HG03025 (cell line): ENCODE measurements around the gene POLK.
"Not testable (repeated sequence)": the region's sequence is repeated elsewhere in the genome, so short reads cannot be mapped to it uniquely, and the experiment has no call there.

Experiments
- ATAC-seq: cut with Tn5 transposase; IDR thresholded peaks from one replicate; pipeline ENCODE4 v1.9.1; 2021; ENCODE audit warnings: mild to moderate bottlenecking, moderate library complexity; ENCODE audit not compliant: unreplicated experiment, low FRiP score

POLK gene

DNA sequence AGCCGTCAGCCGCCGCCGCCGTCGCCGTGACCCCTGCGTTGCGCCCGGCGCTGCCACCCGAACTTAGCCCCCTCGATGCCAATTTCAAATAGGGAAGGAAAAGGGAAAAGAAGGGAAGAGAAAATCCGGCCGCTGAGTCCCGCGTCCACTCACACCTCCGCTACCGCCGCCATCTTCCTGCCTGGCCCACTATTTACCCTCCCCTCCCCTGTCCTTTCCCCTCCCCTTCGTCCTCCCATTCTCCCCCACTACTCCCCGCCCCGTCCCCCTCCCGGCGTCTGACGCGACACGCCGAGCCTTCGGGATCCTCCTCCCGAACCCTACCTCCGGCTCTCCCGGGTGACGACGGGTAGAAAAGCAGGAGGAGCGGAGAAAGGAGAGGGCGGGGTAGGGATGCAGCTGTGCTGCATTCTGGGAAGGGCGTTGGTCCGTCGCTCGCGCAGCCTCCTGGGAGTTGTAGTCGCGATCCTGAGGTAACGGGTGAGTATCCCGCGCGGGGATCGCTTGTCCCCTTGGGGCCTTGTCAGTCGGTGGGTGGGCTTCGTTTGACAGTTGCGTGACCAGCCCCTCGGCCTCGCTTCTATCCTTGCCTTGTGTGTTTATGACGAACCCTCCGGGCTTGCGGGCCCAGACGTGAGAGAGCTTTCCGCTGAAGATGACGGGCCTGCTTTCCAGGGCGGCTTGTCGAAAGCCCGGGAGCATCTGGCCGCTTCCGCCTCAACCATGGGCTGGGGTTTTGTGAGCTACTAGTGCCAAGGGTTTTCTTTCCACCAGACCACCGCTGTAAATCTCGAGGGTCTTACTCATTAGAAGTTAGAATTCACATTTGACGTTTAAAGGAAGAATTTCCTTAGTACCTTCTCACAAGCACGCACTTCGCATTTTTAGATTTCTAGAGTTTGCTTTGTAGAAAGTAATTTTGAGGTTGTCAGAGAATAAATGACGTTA lies at the start of gene POLK, which contains the start of gene CERT1:
TSS of gene POLK (plus strand) at position 457 of the 948 bp plus-strand sequence.
TSS of gene CERT1 (minus strand) at position 195 of the 948 bp plus-strand sequence. CDS start 422 bp downstream, outside the sequence.
- peak; percentile 84 for ATAC-seq

DNA sequence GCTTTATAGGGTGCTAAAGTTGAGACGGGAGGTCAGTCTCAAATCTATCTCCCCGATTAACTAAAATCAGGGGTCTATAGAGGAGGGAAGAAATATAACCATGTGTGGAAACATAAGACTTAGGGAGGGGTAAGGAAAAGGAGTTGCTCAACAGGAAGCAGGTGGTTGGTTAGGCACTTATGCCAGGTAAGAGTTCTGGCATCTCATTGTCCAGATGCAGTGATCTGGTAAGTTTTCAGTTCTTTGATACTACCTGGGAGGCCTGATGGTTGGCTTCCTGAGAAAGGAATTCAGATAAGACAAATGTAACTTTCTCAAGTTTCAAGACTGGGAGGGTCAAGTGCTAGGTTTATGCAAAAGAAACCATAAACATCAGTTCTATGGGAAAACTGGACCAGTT lies 48.0 kb upstream of the POLK start:
- no peak for ATAC-seq

DNA sequence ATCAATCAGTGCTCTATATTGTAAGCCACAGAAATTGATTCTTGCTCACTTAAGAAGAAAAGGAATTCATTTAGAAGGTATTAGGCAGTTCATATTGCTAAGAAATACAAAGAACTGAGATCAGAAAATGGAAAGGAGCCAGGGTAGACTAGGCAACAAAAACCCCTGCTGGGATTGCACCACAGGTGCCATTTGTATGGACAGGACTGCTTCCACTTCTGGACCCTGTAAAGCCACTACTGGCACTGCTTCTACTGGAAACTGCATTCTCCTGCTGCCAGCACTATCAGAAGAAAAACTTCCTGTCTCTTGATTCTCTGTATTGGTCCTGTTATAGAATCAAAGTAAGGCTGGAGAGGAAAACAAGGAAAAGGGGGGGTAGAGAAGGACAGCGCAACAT lies 46.2 kb upstream of the POLK start:
- ATAC-seq = no peak

DNA sequence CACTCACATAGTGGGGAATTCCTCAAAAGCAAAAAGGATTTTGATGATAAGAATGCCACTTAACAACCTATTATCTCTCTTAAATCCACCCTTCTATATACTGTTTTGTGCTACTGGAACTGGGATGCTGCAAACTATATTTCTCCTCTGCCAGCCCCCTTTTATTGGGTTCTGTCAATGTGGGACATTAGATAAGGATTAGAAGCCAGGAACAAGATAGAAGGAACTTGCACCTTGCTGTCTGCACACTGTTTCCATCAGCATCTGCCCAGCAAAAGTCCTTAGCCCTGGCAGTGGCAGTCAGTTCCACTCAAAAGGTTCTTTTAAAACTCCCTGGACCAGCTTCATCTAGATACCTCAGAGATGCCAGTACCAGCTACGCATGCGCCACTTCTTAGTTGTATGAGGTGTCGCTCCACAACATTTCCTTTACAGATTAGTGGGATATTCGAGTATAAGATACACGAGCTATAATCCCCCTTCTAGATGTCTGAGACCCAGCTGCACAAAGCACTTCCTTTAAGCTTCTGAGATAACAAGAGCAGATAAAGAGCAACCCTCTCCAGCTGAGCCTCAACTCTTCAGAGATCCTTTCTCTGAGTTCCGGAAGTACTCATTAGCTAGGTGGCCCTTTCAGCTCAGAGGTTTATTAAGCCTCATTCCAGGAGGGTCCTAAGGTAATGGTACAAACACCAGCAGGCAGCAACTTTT lies 45.5 kb upstream of the POLK start:
- no peak for ATAC-seq

DNA sequence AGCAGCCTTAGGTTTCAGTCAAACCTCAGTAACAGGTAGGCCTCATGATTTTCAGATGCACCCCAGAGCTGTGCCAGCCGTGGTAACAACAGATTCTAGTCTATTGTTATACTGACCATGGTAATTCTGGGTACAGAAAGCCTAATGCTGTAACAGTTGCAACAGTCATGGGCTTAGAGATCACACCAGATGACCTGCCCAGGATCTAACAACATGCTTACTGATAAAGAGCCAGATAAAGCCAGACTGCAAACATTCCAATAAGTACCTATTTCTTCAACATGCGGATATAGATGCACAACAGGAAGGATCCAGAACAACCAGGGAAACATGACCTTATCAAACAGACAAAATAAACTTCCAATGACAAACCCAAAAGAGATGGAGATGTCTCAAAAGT lies 43.1 kb upstream of the POLK start:
- no peak for ATAC-seq

DNA sequence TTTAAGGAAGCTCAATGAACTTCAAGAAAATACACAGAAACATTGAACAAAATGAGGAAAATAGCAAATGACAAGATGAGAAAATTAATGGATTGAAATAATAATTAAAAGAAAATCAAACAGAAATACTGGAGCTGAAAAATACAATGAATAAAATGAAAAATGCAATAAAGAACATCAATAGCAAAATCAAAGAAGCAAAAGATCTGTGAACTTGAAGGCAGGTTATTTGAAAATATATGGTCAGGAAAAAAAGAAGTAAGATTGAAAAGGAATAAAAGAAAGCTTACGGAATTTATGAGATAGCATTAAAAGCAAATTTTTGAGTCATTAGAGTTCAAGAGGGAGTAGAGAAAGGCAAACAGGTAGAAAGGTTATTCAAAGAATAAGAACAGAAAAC lies 42.7 kb upstream of the POLK start:
- no peak for ATAC-seq

DNA sequence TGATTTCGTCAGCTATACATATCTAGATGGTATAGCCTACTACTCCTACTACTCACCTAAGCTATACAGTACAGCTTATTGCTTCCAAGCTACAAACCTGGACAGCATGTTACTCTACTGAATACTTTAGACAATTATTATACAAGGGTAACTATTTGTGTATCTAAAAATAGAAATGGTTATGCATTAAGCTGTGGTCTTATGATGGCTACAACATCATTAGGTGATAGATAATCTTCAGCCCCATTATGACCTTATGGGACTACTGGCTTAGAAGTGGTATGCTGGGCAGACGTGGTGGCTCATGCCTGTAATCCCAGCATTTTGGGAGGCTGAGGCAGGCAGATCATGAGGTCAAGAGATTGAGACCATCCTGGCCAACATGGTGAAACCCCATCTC lies 40.5 kb upstream of the POLK start:
- ATAC-seq = no peak

DNA sequence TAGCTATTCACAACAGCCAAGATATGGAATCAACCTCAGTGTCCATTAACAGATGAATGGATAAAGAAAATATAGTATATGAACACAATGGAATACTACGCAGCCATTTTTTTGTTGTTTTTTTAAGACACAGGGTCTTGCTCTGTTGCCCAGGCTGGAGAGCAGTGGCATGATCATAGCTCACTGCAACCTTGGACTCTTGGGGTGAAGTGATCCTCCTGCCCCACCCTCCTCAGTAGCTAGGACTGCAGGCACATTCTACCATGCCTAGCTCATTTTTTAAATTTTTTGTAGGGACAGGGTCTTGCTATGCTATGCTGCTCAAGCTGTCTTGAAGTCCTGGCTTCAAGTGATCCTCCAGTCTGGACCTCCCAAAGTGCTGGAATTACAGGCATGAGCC lies 38.7 kb upstream of the POLK start:
- ATAC-seq = no peak

DNA sequence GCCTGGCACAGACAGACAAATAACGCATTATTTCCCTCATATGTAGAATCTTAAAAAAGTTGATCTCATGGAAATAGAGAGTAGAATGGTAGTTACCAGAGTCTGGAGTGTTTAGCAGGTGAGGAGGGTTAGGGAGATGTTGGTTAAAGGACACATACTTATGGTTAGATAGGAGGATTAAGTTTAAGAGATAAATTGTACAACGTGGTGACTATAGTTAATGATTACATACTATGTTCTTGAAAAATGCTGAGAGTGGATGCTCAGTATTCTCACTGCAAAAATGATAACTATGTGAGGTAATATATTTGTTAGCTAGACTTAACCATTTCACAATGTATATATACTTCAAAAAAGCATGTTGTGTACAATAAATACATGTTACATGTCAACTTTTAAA lies 38.2 kb upstream of the POLK start:
- no peak for ATAC-seq

DNA sequence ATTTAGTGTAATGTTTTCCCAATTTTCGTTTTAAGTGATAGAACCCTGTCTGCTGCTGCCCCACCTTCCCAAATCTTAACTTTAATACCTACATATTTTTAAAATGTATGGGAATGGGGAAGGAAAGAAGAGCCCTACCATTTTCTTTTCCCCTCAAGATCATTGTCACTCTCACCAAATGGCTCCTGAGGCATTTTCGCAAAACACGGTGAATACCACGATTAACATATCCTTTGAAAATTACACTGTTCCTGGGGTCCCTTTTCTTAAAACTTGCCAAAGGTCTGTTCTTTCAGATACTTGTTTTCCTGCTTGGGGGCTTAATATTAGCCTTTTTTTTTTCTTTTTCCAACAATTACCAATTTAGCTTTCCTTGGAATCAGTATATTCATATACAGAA lies 36.3 kb upstream of the POLK start:
- ATAC-seq = no peak

DNA sequence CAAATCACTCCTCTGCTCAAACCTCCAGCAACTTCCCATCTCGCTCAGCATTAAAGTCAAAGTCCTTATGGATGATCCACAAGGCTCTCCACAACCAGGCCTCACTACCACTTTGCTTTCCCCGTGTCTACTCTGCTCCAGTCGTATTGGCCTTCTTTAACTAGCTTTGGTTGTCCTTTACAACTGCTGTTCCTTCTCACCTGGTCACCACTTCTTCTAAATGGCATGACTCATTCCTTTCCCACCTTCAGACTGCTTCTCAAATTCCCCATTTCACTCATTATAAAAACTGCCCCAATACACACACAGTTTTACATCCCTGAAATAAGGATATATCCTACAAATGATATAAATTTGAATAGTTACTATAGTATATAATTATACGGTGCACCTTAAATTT lies 30.7 kb upstream of the POLK start:
- ATAC-seq = no peak

DNA sequence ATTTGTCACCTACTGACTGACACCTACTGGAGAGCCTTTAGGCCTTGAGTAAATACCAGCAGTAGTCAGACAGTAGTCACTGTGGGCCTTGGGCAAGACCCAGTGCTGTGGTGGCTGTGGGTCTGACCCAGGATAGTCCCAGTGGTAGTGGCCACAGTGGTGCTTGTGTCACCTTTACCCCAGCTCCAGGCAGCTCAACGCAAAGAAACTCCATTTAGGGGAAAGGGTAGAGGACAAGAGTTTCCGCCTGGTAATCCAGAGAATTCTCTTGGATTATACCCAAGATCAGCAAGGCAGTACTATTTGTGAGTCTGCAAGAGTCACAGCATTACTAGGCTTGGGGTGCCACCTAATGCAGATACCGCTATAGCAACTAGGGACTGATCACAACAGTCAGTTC lies 29.2 kb upstream of the POLK start:
- ATAC-seq = no peak

DNA sequence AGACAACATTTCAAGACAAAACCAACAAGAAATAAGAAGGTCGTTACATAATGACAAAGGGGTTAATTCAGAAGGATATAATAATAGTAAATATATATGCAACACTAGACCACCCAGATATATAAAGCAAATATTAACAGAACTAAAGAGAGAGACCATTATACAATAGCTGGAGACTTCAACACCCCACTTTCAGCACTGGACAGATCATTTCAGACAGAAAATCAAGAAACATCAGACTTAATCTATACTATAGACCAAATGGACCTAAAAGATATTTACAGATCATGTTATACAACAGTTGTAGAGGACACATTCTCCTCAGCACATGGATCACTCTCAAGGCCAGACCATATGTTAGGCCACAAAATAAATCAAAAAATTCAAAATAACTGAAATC lies 27.1 kb upstream of the POLK start:
- no peak for ATAC-seq

DNA sequence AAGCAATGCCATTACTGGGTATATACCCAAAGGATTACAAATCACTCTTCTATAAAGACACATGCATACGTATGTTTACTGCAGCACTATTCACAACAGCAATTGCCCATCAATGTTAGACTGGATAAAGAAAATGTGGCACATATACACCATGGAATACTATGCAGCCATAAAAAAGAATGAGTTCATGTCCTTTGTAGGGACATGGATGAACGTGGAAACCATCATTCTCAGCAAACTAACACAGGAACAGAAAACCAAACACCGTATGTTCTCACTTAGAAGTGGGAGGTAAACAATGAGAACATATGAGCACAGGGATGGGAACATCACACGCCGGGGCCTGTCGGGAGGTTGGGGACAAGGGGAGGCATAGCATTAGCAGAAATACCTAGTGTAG lies 21.8 kb upstream of the POLK start:
- ATAC-seq = not testable (repeated sequence)

DNA sequence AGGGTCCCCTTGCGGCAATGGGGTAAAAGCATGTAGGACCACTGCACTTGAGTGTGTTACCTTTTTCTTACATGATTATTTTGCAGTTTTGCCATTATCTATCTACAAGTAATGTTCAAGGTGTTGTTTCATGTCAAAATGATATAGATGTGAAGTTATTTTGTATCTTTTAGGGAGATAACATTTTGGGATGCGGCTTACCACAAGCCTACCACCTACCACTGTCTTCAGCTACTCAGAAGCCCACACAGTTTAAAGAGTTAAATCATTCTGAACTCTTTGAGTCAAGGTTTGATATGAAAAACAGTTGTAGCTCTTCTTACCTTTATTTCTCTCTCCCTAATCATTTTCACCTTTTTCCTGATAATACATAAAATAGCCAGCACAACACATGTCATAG lies 20.1 kb upstream of the POLK start:
- ATAC-seq = no peak

DNA sequence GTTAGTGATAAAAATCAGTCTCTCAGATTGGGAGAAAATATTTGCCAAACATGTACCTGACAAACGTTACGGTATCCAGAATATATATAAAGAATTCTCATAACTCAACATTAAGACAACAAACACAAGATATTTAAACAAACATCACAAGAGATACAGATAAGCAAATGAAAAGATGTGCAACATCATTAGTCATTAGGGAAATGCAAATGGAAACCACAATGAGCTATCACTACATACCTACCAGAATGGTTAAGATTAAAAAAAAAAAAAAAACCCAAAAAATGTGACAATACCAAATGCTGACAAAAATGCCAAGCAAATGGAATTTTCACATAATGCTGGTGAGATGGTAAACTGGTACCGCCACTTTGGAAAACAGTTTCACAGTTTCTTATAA lies 15.7 kb upstream of the POLK start:
- no peak for ATAC-seq

DNA sequence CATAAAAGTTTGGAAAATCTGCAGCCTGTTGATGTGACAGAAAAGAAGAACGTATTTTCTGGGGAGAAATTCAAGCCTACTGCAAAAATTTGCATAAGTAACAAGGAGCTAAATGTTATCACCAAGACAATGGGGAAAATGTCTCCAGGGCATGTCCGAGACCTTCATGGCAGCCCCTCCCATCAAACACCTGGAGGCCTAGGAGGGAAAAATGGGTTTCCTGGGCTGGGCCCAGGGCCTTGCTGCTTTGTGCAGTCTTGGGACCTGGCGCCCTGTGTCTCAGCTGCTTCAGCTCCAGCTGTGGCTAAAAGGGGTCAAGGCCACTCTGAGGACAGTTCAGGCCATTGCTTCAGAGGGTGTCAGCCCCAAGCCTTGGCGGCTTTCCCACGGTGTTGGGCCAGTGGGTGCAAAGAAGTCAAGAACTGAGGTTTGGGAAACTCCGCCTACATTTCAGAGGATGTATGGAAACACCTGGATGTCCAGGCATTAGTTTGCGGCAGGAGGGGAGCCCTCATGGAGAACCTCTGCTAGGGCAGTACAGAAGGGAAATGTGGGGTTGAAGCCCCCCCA lies 13.4 kb upstream of the POLK start:
- no peak for ATAC-seq

DNA sequence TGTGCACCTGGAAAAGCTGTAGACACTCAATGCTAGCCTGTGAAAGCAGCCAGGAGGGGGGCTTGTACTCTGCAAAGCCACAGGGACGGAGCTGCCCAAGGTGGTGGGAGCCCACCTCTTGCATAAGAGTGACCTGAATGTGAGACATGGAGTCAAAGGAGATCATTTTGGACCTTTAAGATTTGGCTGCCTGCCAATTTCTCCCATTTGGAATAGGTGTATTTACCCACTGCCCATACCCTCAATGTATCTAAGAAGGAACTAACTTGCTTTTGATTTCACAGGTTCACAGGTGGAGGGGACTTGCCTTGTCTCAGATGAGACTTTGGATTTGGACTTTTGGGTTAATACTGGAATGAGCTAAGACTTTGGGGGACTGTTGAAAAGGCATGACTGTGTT lies 12.8 kb upstream of the POLK start:
- ATAC-seq = not testable (repeated sequence)

DNA sequence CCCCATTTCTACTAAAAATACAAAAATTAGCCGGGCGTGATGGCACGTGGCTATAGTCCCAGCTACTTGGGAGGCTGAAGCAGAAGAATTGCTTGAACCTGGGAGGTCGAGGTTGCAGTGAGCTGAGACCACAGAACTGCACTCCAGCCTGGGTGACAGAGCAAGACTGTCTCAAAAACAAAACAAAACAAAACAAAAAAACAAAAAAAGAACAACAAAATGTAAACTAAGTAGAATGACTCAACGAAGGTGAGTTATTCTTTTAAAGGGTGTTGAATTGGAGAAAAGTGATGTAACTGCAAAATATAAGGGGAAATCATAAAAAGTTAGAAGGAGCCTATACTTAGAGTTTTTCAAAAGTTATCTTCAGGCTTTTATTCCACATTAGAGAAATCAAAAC lies 6.6 kb upstream of the POLK start:
- not testable (repeated sequence) for ATAC-seq

DNA sequence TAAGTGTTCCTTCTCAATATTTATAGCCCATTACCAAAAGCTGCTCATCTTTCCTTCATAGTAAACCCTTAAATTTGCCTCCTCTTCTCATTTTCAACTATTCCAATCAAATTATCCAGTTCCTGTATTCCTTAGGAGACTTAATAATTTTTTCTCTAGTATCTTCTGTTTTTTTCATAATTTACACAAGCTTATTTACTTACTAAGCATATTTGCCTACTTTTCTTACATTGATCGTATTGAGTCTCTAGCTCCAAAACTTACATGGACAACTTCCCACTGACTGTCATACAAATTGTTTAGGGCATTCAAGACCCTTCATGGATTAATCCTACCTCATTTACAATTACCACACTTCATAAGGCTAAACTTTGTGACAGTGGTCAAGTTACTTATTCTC lies 3.9 kb upstream of the POLK start:
- no peak for ATAC-seq

DNA sequence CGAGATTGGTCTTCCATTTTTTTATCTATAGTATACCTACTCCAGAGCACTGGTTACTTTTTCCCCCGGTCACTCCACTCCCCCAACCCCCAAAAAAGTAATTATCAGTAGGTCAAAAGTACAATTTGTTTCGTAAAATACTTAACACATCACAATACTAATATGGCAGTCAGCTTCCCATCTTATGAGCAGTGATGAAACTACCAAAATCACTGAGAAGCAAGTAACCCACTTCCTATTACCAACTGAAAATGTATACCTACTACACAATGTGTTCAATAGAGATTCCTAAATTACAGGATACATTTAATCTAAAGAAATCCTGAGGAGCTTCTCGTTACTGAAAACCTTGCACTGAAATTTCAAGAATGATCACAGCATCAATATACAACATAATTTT lies 2.1 kb upstream of the POLK start:
- no peak for ATAC-seq
